ENCODE data around the gene TMEM131. TPM values are rescaled to one million over a fixed set of nuclear protein-coding genes. Genes with fewer than 3 reads are reported as not detected.
A peak's percentile ranks its signal among the peaks of the same experiment; 100 is the strongest.
"Not testable (repeated sequence)": the region's sequence is repeated elsewhere in the genome, so short reads cannot be mapped to it uniquely, and the experiment has no call there.

Gene TMEM131
- total and polyA plus RNA-seq, 2 of the 8 experiments (the other 6 are each of a cell fraction or from before 2014, with no cell fraction given) = 9.7 to 22.9 TPM

DNA sequence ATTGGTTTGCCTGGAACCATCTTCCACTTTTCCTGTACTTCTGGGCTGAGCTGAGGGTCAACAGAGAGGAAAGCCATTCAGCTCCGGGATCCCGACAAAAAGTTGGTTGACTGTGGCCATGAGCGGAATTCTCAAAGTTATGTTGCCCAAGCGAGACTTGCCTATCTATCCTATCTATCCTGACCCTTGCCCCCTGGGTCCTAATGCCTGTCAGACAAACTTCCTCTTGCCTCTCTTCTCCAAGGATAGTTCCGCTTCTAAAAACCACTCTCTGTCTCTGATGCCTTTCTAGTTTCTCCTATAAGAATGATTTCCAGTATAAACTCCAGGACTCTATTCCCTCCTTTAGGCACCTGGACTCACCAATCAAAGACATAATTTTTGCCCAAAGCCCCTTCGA lies 173.9 kb downstream of the TMEM131 start:
- H2BK12ac ChIP-seq (ENCODE audit: low read depth, low read length); H3K14ac ChIP-seq (ENCODE audit: insufficient read length); H2AFZ ChIP-seq (ENCODE audit: low read length); H3K79me2 ChIP-seq (ENCODE audit: control insufficient read depth in 1 of 2, insufficient read depth in 2 of 2, low read length in 2 of 2); H2AK5ac ChIP-seq (ENCODE audit: low read depth, low read length); H3K9me3 ChIP-seq (ENCODE audit: insufficient read depth in 2 of 2, low read depth in 1 of 2, low read length in 1 of 2); H4K5ac ChIP-seq (ENCODE audit: insufficient read length, low read depth, low read length); H3K4ac ChIP-seq (replicated peaks; ENCODE audit: insufficient read length, low read depth, low read length); H4K8ac ChIP-seq (ENCODE audit: extremely low read depth, insufficient read depth, low read length); H3K36me3 ChIP-seq (ENCODE audit: control insufficient read depth in 2 of 4, insufficient read depth in 4 of 4, low read length in 3 of 4); H3K4me2 ChIP-seq (ENCODE audit: insufficient read depth in 1 of 2, low read depth in 2 of 2, low read length in 2 of 2); FAIRE-seq; H2BK15ac ChIP-seq (ENCODE audit: low read length); H3K23ac ChIP-seq (ENCODE audit: insufficient read length); H2BK5ac ChIP-seq (ENCODE audit: low read depth, low read length); H3K27ac ChIP-seq (ENCODE audit: low read depth, low read length); DNase-seq (ENCODE audit: low read depth in 1 of 2, low spot score in 2 of 2); POLR2A ChIA-PET (ENCODE audit: partially characterized antibody); H3K56ac ChIP-seq (replicated peaks; ENCODE audit: insufficient read length, low read depth, low read length); H3K4me3 ChIP-seq (ENCODE audit: extremely low read depth in 1 of 4, insufficient read depth in 2 of 4, low read depth in 3 of 4, low read length in 4 of 4); H2BK120ac ChIP-seq (replicated peaks; ENCODE audit: low read depth, low read length); H2BK20ac ChIP-seq (ENCODE audit: low read length); H3K27me3 ChIP-seq (replicated peaks in 1 of 4; ENCODE audit: control insufficient read depth in 3 of 4, extremely low read depth in 1 of 4, insufficient read depth in 3 of 4, low read length in 3 of 4); H3K79me1 ChIP-seq (ENCODE audit: low read depth, low read length); H3K23me2 ChIP-seq (ENCODE audit: low read depth, low read length); H4K20me1 ChIP-seq (replicated peaks in 1 of 2; ENCODE audit: control insufficient read depth in 1 of 2, insufficient read depth in 2 of 2, low read length in 2 of 2); H3K18ac ChIP-seq (ENCODE audit: extremely low read depth, low read length); H3K9ac ChIP-seq (replicated peaks in 1 of 4; ENCODE audit: extremely low read depth in 1 of 4, low read depth in 3 of 4, low read length in 3 of 4); H4K91ac ChIP-seq (replicated peaks; ENCODE audit: insufficient read length, low read length): not testable (repeated sequence)
- WGBS, 2 experiments (ENCODE audit: extremely low coverage in 1 of 2, insufficient coverage in 1 of 2, insufficient read length in 1 of 2, insufficient replicate concordance in 2 of 2, low coverage in 1 of 2, low lambda C conversion rate in 2 of 2, missing lambda C conversion rate in 1 of 2) = 80% methylated on average over 6 of the region's 6 CpGs; no CpG with 5 or more reads in 1 of the 2 experiments
- CTCF ChIA-PET (ENCODE audit: partially characterized antibody) = interaction anchor here (1.1 kb wide), 1 partner anchor 15 kb away, joined by 4 read pairs; no protein-coding TSS in a partner anchor
- TF ChIP-seq FOSL1 (IDR thresholded peaks at IDR 0.05; ENCODE audit: insufficient read depth, low read depth, low read length) = peak; percentile 80; the same call in 1 of the 2 replicates
- H3K4me1 ChIP-seq (replicated peaks in 1 of 4; ENCODE audit: control insufficient read depth in 3 of 4, insufficient read depth in 4 of 4, low read length in 3 of 4) = peaks cover 0 to 22% (median 1%) of the 10 kb centered on the region in 4 experiments; a peak in 3 of 7 replicates

All from H1 (cell line).